ENCODE measurements around the gene RPS27A.

DNA sequence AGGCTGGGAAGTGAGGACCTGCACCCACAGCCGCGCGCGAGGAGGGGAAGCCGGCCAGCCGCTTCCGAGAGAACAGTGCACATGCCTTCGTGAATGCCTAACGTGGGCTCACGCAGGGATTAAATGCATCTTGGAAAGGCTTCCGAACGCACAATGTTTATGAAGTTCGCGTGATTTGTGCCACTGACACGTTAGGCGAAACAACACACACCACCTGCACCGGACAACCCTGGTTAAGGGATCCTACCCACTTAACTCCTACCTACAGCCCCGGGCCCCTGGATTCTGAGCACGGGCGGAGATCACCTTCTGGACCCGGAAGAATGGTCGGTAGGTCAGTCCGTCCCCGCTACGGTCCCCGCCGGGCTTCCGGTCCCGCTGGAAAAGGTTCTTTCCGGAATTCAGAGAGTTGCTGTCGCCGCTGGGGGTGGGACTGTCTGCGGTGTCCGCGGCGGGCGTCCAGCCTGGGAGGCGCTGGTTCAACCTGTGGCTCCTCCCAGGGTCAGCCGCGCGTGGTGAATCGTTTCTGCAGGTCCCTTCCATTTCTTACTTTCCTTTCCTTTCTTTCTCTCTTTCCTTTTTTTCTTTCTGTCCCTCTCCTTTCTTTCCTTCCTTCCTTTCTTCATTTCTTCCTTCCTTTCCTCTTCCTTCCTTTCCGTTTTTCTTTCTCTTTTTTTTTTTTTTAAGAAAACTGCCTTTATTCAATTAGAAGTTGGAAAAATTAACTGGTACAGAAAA, 36.6 kb downstream of the RPS27A start, which contains the start of gene MTIF2:
- TF ChIP-seq, protein P1, sequence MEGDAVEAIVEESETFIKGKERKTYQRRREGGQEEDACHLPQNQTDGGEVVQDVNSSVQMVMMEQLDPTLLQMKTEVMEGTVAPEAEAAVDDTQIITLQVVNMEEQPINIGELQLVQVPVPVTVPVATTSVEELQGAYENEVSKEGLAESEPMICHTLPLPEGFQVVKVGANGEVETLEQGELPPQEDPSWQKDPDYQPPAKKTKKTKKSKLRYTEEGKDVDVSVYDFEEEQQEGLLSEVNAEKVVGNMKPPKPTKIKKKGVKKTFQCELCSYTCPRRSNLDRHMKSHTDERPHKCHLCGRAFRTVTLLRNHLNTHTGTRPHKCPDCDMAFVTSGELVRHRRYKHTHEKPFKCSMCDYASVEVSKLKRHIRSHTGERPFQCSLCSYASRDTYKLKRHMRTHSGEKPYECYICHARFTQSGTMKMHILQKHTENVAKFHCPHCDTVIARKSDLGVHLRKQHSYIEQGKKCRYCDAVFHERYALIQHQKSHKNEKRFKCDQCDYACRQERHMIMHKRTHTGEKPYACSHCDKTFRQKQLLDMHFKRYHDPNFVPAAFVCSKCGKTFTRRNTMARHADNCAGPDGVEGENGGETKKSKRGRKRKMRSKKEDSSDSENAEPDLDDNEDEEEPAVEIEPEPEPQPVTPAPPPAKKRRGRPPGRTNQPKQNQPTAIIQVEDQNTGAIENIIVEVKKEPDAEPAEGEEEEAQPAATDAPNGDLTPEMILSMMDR (IDR thresholded peaks at IDR 0.05) = peak in 1 of 3 experiments; percentile 11
- no peak for TF ChIP-seq POLR2A (IDR thresholded peaks at IDR 0.05)
